ENCODE measurements around the gene NCOA5. TPM values are rescaled to one million over a fixed set of nuclear protein-coding genes. Genes with fewer than 3 reads are reported as not detected.

The NCOA5 gene
- total and polyA plus RNA-seq, 7 experiments from 2014 or later, result 15.7 to 47.6 (median 39.4) TPM

GRCh38 chr20:46073443-46073842 lies 16.3 kb downstream of the NCOA5 start:
- H3K4me1 Mint-ChIP-seq, result peaks cover 5 to 17% (median 11%) of the 10 kb centered on the region in 7 donors
- Histone ChIP-seq H3K36me3 (ENCODE audit: control insufficient read depth in 2 of 3, insufficient read depth in 3 of 3, low read length in 3 of 3) (peaks cover 5 to 60% (median 9%) of the 10 kb centered on the region in 3 experiments), H3K27ac (ENCODE audit: low read depth, low read length) (no peak overlapping the region), H3K27me3 (ENCODE audit: control insufficient read depth in 2 of 2, insufficient read depth in 2 of 2, low read length in 2 of 2) (no peaks in the 10 kb centered on the region), H3K9me3 (ENCODE audit: control insufficient read depth in 2 of 3, low read length in 3 of 3) (no peaks in the 10 kb centered on the region), H3K4me3 (ENCODE audit: low read length) (no peak overlapping the region), H3K4me1 (ENCODE audit: control insufficient read depth in 2 of 2, insufficient read depth in 2 of 2, low read length in 2 of 2) (no peaks in the 10 kb centered on the region)
- ATAC-seq (no peak), DNase-seq (no peak)
- CTCF ChIA-PET, result no interaction called here
- POLR2A ChIA-PET, result no interaction called here
- H3K27ac Mint-ChIP-seq, result no peak overlapping the region
- intact Hi-C loops (cut with micrococcal nuclease), result no loop called here
- peaks cover 10 to 39% (median 27%) of the 10 kb centered on the region in 5 donors for H3K36me3 Mint-ChIP-seq
- H3K9me3 Mint-ChIP-seq, result no peaks in the 10 kb centered on the region
- H3K4me3 Mint-ChIP-seq, result no peak overlapping the region
- no peaks in the 10 kb centered on the region for H3K27me3 Mint-ChIP-seq

- H3K27ac Mint-ChIP-seq, result no peak overlapping the region
- no peak for ATAC-seq
- no peaks in the 10 kb centered on the region for H3K27me3 ChIP-seq (ENCODE audit: control insufficient read depth in 2 of 2, insufficient read depth in 2 of 2, low read length in 2 of 2)
- ChIA-PET POLR2A (no interaction called here), CTCF (interaction anchor here (0.6 kb wide), 1 partner anchor 303 kb away, joined by 3 read pairs; no protein-coding TSS in a partner anchor)
- H3K36me3 ChIP-seq (ENCODE audit: control insufficient read depth in 2 of 3, insufficient read depth in 3 of 3, low read length in 3 of 3), result peaks cover 5 to 60% (median 9%) of the 10 kb centered on the region in 3 experiments
- no peaks in the 10 kb centered on the region for H3K27me3 Mint-ChIP-seq
- H3K27ac ChIP-seq (ENCODE audit: low read depth, low read length), result no peak overlapping the region
- no peaks in the 10 kb centered on the region for H3K9me3 Mint-ChIP-seq
- no peak overlapping the region for H3K4me3 Mint-ChIP-seq
- H3K4me1 Mint-ChIP-seq, result peaks cover 5 to 17% (median 9%) of the 10 kb centered on the region in 7 donors
- H3K4me1 ChIP-seq (ENCODE audit: control insufficient read depth in 2 of 2, insufficient read depth in 2 of 2, low read length in 2 of 2), result no peaks in the 10 kb centered on the region
- H3K9me3 ChIP-seq (ENCODE audit: control insufficient read depth in 2 of 3, low read length in 3 of 3), result no peaks in the 10 kb centered on the region
- no peak for DNase-seq
- intact Hi-C loops (cut with micrococcal nuclease), result no loop called here
- H3K4me3 ChIP-seq (ENCODE audit: low read length), result no peak overlapping the region
- peaks cover 11 to 39% (median 31%) of the 10 kb centered on the region in 5 donors for H3K36me3 Mint-ChIP-seq
These were observed 16.7 kb downstream of the NCOA5 start for GRCh38 chr20:46073024-46073423.

GRCh38 chr20:46071573-46071972 lies 18.2 kb downstream of the NCOA5 start:
- H3K4me3 ChIP-seq (ENCODE audit: low read length), result no peak overlapping the region
- H3K27ac ChIP-seq (ENCODE audit: low read depth, low read length), result no peak overlapping the region
- no peak overlapping the region for H3K27ac Mint-ChIP-seq
- H3K4me1 ChIP-seq (ENCODE audit: control insufficient read depth in 2 of 2, insufficient read depth in 2 of 2, low read length in 2 of 2), result no peaks in the 10 kb centered on the region
- no peak overlapping the region for H3K4me3 Mint-ChIP-seq
- H3K9me3 ChIP-seq (ENCODE audit: control insufficient read depth in 2 of 3, low read length in 3 of 3), result no peaks in the 10 kb centered on the region
- intact Hi-C loops (cut with micrococcal nuclease), result no loop called here
- H3K4me1 Mint-ChIP-seq, result peaks cover 5 to 9% (median 8%) of the 10 kb centered on the region in 7 donors
- DNase-seq (no peak), ATAC-seq (no peak)
- peaks cover 11 to 40% (median 39%) of the 10 kb centered on the region in 5 donors for H3K36me3 Mint-ChIP-seq
- peaks cover 10 to 64% (median 16%) of the 10 kb centered on the region in 3 experiments for H3K36me3 ChIP-seq (ENCODE audit: control insufficient read depth in 2 of 3, insufficient read depth in 3 of 3, low read length in 3 of 3)
- CTCF ChIA-PET, result no interaction called here
- H3K9me3 Mint-ChIP-seq, result no peaks in the 10 kb centered on the region
- H3K27me3 Mint-ChIP-seq, result no peaks in the 10 kb centered on the region
- no peaks in the 10 kb centered on the region for H3K27me3 ChIP-seq (ENCODE audit: control insufficient read depth in 2 of 2, insufficient read depth in 2 of 2, low read length in 2 of 2)
- POLR2A ChIA-PET, result no interaction called here

GRCh38 chr20:46070215-46070900 lies 19.4 kb downstream of the NCOA5 start:
- Histone ChIP-seq H3K9me3 (ENCODE audit: control insufficient read depth in 2 of 3, low read length in 3 of 3) (no peaks in the 10 kb centered on the region), H3K4me1 (ENCODE audit: control insufficient read depth in 2 of 2, insufficient read depth in 2 of 2, low read length in 2 of 2) (no peaks in the 10 kb centered on the region), H3K27me3 (ENCODE audit: control insufficient read depth in 2 of 2, insufficient read depth in 2 of 2, low read length in 2 of 2) (no peaks in the 10 kb centered on the region), H3K4me3 (ENCODE audit: low read length) (no peak overlapping the region), H3K36me3 (ENCODE audit: control insufficient read depth in 2 of 3, insufficient read depth in 3 of 3, low read length in 3 of 3) (peaks cover 16 to 70% (median 27%) of the 10 kb centered on the region in 3 experiments), H3K27ac (ENCODE audit: low read depth, low read length) (no peak overlapping the region)
- intact Hi-C loops (cut with micrococcal nuclease), result no loop called here
- Mint-ChIP-seq H3K4me3 (no peak overlapping the region), H3K27ac (no peak overlapping the region), H3K4me1 (peaks cover under 1 to 9% (median 8%) of the 10 kb centered on the region in 7 donors), H3K27me3 (no peaks in the 10 kb centered on the region), H3K36me3 (peaks cover 15 to 46% (median 45%) of the 10 kb centered on the region in 5 donors), H3K9me3 (no peaks in the 10 kb centered on the region)
- DNase-seq, result no peak
- ChIA-PET POLR2A (no interaction called here), CTCF (no interaction called here)
- no peak for ATAC-seq

- H3K36me3 ChIP-seq (ENCODE audit: control insufficient read depth in 2 of 3, insufficient read depth in 3 of 3, low read length in 3 of 3), result peaks cover 43 to 95% (median 54%) of the 10 kb centered on the region in 3 experiments
- Mint-ChIP-seq H3K27ac (no peak overlapping the region), H3K4me3 (no peak overlapping the region), H3K4me1 (peaks cover 21 to 32% (median 27%) of the 10 kb centered on the region in 7 donors), H3K9me3 (no peaks in the 10 kb centered on the region), H3K36me3 (peaks cover 42 to 82% (median 71%) of the 10 kb centered on the region in 5 donors), H3K27me3 (peaks cover 0 to 1% (median under 1%) of the 10 kb centered on the region in 5 donors)
- H3K9me3 ChIP-seq (ENCODE audit: control insufficient read depth in 2 of 3, low read length in 3 of 3), result no peaks in the 10 kb centered on the region
- POLR2A ChIA-PET, result no interaction called here
- no peaks in the 10 kb centered on the region for H3K27me3 ChIP-seq (ENCODE audit: control insufficient read depth in 2 of 2, insufficient read depth in 2 of 2, low read length in 2 of 2)
- no peak for DNase-seq
- H3K4me1 ChIP-seq (ENCODE audit: control insufficient read depth in 2 of 2, insufficient read depth in 2 of 2, low read length in 2 of 2), result peaks cover 12 to 16% of the 10 kb centered on the region in 2 donors
- no peak overlapping the region for H3K27ac ChIP-seq (ENCODE audit: low read depth, low read length)
- H3K4me3 ChIP-seq (ENCODE audit: low read length), result no peak overlapping the region
- intact Hi-C loops (cut with micrococcal nuclease), result no loop called here
- CTCF ChIA-PET, result no interaction called here
- ATAC-seq, result no peak
These were observed 24.1 kb downstream of the NCOA5 start for GRCh38 chr20:46065691-46066090.

GRCh38 chr20:46065006-46065405 lies 24.8 kb downstream of the NCOA5 start:
- H3K27me3 ChIP-seq (ENCODE audit: control insufficient read depth in 2 of 2, insufficient read depth in 2 of 2, low read length in 2 of 2), result no peaks in the 10 kb centered on the region
- no peak overlapping the region for H3K4me3 ChIP-seq (ENCODE audit: low read length)
- ATAC-seq (no peak), DNase-seq (no peak)
- intact Hi-C loops (cut with micrococcal nuclease), result no loop called here
- peaks cover 49 to 89% (median 78%) of the 10 kb centered on the region in 5 donors for H3K36me3 Mint-ChIP-seq
- no peak overlapping the region for H3K27ac Mint-ChIP-seq
- H3K4me3 Mint-ChIP-seq, result no peak overlapping the region
- H3K9me3 Mint-ChIP-seq, result peaks cover 0 to 2% (median 0%) of the 10 kb centered on the region in 11 donors
- H3K27ac ChIP-seq (ENCODE audit: low read depth, low read length), result no peak overlapping the region
- peaks cover 43 to 95% (median 54%) of the 10 kb centered on the region in 3 experiments for H3K36me3 ChIP-seq (ENCODE audit: control insufficient read depth in 2 of 3, insufficient read depth in 3 of 3, low read length in 3 of 3)
- H3K27me3 Mint-ChIP-seq, result peaks cover 0 to 8% (median 4%) of the 10 kb centered on the region in 5 donors
- peaks cover 18 to 23% of the 10 kb centered on the region in 2 donors for H3K4me1 ChIP-seq (ENCODE audit: control insufficient read depth in 2 of 2, insufficient read depth in 2 of 2, low read length in 2 of 2)
- ChIA-PET POLR2A (no interaction called here), CTCF (no interaction called here)
- no peaks in the 10 kb centered on the region for H3K9me3 ChIP-seq (ENCODE audit: control insufficient read depth in 2 of 3, low read length in 3 of 3)
- H3K4me1 Mint-ChIP-seq, result peaks cover 28 to 39% (median 33%) of the 10 kb centered on the region in 7 donors

Data from naive thymus-derived CD4-positive, alpha-beta T cell (primary cell).